GM21515 (cell line): ENCODE measurements around the gene UGT1A3.
"Not testable (repeated sequence)": the region's sequence is repeated elsewhere in the genome, so short reads cannot be mapped to it uniquely, and the experiment has no call there.

ENCODE experiments used
- ATAC-seq: cut with Tn5 transposase; IDR thresholded peaks from one replicate; pipeline ENCODE4 v1.9.1; 2021; ENCODE audit not compliant: unreplicated experiment

Gene UGT1A3

GRCh38 chr2:233728723-233729301, at the start of gene UGT1A3:
TSS of gene UGT1A3 (plus strand) at chr2:233729042. CDS start at chr2:233729127, 85 bp downstream.
- ATAC-seq, result no peak

- ATAC-seq, result no peak
Observed at GRCh38 chr2:233679196-233679595, 49.6 kb upstream of the UGT1A3 start.

- ATAC-seq, result no peak
Observed at GRCh38 chr2:233680361-233681045, 48.3 kb upstream of the UGT1A3 start.

- ATAC-seq, result no peak
Observed at GRCh38 chr2:233681521-233682099, 47.2 kb upstream of the UGT1A3 start, which contains the start of gene UGT1A7. TSS of gene UGT1A7 (plus strand) at chr2:233681901. CDS start at chr2:233681938, 37 bp downstream.

GRCh38 chr2:233684640-233685039, 44.2 kb upstream of the UGT1A3 start:
- ATAC-seq, result no peak

GRCh38 chr2:233686928-233687327, 41.9 kb upstream of the UGT1A3 start:
- ATAC-seq, result no peak

GRCh38 chr2:233688341-233688740, 40.5 kb upstream of the UGT1A3 start:
- no peak for ATAC-seq

- no peak for ATAC-seq
Observed at GRCh38 chr2:233689031-233689430, 39.8 kb upstream of the UGT1A3 start.

GRCh38 chr2:233689501-233689900, 39.3 kb upstream of the UGT1A3 start:
- no peak for ATAC-seq

- ATAC-seq, result no peak
Observed at GRCh38 chr2:233690444-233690843, 38.4 kb upstream of the UGT1A3 start.

- ATAC-seq, result no peak
Observed at GRCh38 chr2:233691443-233692433, 37.1 kb upstream of the UGT1A3 start.

GRCh38 chr2:233692648-233693047, 36.2 kb upstream of the UGT1A3 start, which contains the start of gene UGT1A6:
TSS of gene UGT1A6 (plus strand) at chr2:233692890. CDS start at chr2:233693005, 115 bp downstream.
- ATAC-seq, result no peak

GRCh38 chr2:233693963-233694362, 34.9 kb upstream of the UGT1A3 start:
- ATAC-seq, result no peak

- ATAC-seq, result no peak
Observed at GRCh38 chr2:233698740-233699139, 30.1 kb upstream of the UGT1A3 start.

GRCh38 chr2:233699424-233700027, 29.3 kb upstream of the UGT1A3 start:
- no peak for ATAC-seq

- ATAC-seq, result no peak
Observed at GRCh38 chr2:233700028-233700635, 28.7 kb upstream of the UGT1A3 start.

- ATAC-seq, result not testable (repeated sequence)
Observed at GRCh38 chr2:233700842-233701241, 28.0 kb upstream of the UGT1A3 start.

GRCh38 chr2:233702238-233702637, 26.6 kb upstream of the UGT1A3 start:
- no peak for ATAC-seq

- no peak for ATAC-seq
Observed at GRCh38 chr2:233705911-233706506, 22.8 kb upstream of the UGT1A3 start.

GRCh38 chr2:233706720-233707119, 22.1 kb upstream of the UGT1A3 start:
- no peak for ATAC-seq
